HCT116 (cell line): ENCODE data around the gene PAQR6. TPM values are rescaled to one million over a fixed set of nuclear protein-coding genes. Genes with fewer than 3 reads are reported as not detected.

ENCODE experiments used
- ATAC-seq: fragments of 200-7000 bp; cut with Tn5 transposase; 2 replicates; pipeline ENCODE4 v1.9.1; 2020; ENCODE audit warnings: mild to moderate bottlenecking, moderate library complexity
- BruUV-seq: library from RNA; stranded (reverse); fragments of 400-500 nt; replicated peaks from 2 replicates; lab custom pipeline; 2021; lab: Mats Ljungman, UMichigan
- CTCF ChIA-PET: fragments of 300-600 bp; sonication (Branson Sonifier 250); formaldehyde crosslinking; loops from one replicate; lab custom pipeline; 2021; ENCODE audit warnings: antibody characterized with exemption; lab: Charles Lee
- POLR2A ChIA-PET: fragments of 300-600, 350-600 bp; sonication (Branson Sonifier 250); formaldehyde crosslinking; loops from one replicate; lab custom pipeline; 2021; ENCODE audit warnings: antibody characterized with exemption; lab: Charles Lee
- RAD21 ChIA-PET, 2 experiments: fragments of 300-600 bp; sonication (Branson Sonifier 250); formaldehyde crosslinking; loops; one replicate each; lab custom pipeline; 2023; ENCODE audit warnings: low total read pairs in 2 of 2; ENCODE audit not compliant: uncharacterized antibody in 2 of 2, unreplicated experiment in 2 of 2, low non-redundant PET in 1 of 2; lab: Charles Lee
- DNase-seq: peaks from one replicate; pipeline ENCODE4 v3.0.0-alpha.2; 2010; ENCODE audit warnings: low read depth, low spot score
- H2AFZ ChIP-seq: fragments of 200-600 bp; shearing (Covaris generic), sonication (generic); 2 replicates; pipeline ENCODE4 v1.6.1; 2017; ENCODE audit warnings: low read depth, mixed run types, mixed read lengths, antibody characterized with exemption, low read length; ENCODE audit not compliant: poor library complexity, severe bottlenecking
- H3K27ac ChIP-seq: 2 replicates; pipeline ENCODE4 v1.5.1; 2012; ENCODE audit warnings: low read depth, low read length
- H3K27me3 ChIP-seq: fragments of 200-600 bp; sonication (generic); 2 replicates; pipeline ENCODE4 v1.6.1; 2016; ENCODE audit warnings: mixed run types, low read length, mixed read lengths; ENCODE audit not compliant: insufficient read depth
- H3K36me3 ChIP-seq, 2 experiments: fragments of 200-500 bp in 1 of 2; fragments of 200-600 bp in 1 of 2; sonication (Bioruptor generic) in 1 of 2; sonication (generic) in 1 of 2; 2 replicates each; pipeline versions ENCODE4 v1.5.1 to v1.6.1; 2014 to 2016; ENCODE audit warnings: low read length in 2 of 2, inconsistent platforms in 1 of 2, mixed read lengths in 1 of 2, mixed run types in 1 of 2; ENCODE audit not compliant: insufficient read depth in 2 of 2, control insufficient read depth in 1 of 2
- H3K4me1 ChIP-seq, 2 experiments: fragments of 200-600 bp in 1 of 2; sonication (generic) in 1 of 2; 2 replicates each; pipeline versions ENCODE4 v1.5.1 to v1.6.1; 2012 to 2017; ENCODE audit warnings: low read length in 2 of 2, inconsistent platforms in 1 of 2, mild to moderate bottlenecking in 1 of 2, mixed read lengths in 1 of 2, mixed run types in 1 of 2, moderate library complexity in 1 of 2; ENCODE audit not compliant: insufficient read depth in 2 of 2, control insufficient read depth in 1 of 2
- H3K4me2 ChIP-seq: fragments of 200-600 bp; sonication (generic); 2 replicates; pipeline ENCODE4 v1.6.1; 2017; ENCODE audit warnings: mixed run types, low read length, mixed read lengths
- H3K4me3 ChIP-seq, 2 experiments: fragments of 200-600 bp in 1 of 2; sonication (generic) in 1 of 2; replicated peaks in 1 of 2; 2 replicates each; pipeline ENCODE4 v1.5.1; 2011 to 2016; ENCODE audit warnings: low read length in 2 of 2, control low read depth in 1 of 2, low read depth in 1 of 2, mild to moderate bottlenecking in 1 of 2, mixed read lengths in 1 of 2, mixed run types in 1 of 2
- H3K79me2 ChIP-seq: fragments of 200-600 bp; sonication (generic); 2 replicates; pipeline ENCODE4 v1.6.1; 2017; ENCODE audit warnings: mild to moderate bottlenecking, mixed run types, low read length, moderate library complexity, mixed read lengths; ENCODE audit not compliant: insufficient read depth
- H3K9ac ChIP-seq: fragments of 200-600 bp; sonication (generic); 2 replicates; pipeline ENCODE4 v1.6.1; 2016; ENCODE audit warnings: low read length, mixed read lengths
- H3K9me2 ChIP-seq: fragments of 200-600 bp; sonication (generic), shearing (Covaris generic); 2 replicates; pipeline ENCODE4 v1.6.1; 2017; ENCODE audit warnings: mixed run types, mild to moderate bottlenecking, moderate library complexity; ENCODE audit not compliant: insufficient read depth
- H3K9me3 ChIP-seq, 2 experiments: fragments of 200-500 bp in 1 of 2; fragments of 200-600 bp in 1 of 2; sonication (Bioruptor generic) in 1 of 2; sonication (generic) in 1 of 2; 2 replicates each; pipeline ENCODE4 v1.6.1; 2014 to 2017; ENCODE audit warnings: low read length in 2 of 2, mixed read lengths in 2 of 2, inconsistent platforms in 1 of 2, low read depth in 1 of 2, mild to moderate bottlenecking in 1 of 2, mixed run types in 1 of 2, moderate library complexity in 1 of 2; ENCODE audit not compliant: control insufficient read depth in 1 of 2, insufficient read depth in 1 of 2
- H4K20me1 ChIP-seq: fragments of 200-600 bp; sonication (generic), shearing (Covaris generic); 2 replicates; pipeline ENCODE4 v1.6.1; 2017; ENCODE audit warnings: mixed run types, mild to moderate bottlenecking, moderate library complexity; ENCODE audit not compliant: insufficient read depth
- CBX3 ChIP-seq: IDR thresholded peaks from 2 replicates; pipeline ENCODE4 v1.6.1; 2012; ENCODE audit warnings: low read depth
- CEBPB ChIP-seq: IDR thresholded peaks from 2 replicates; pipeline ENCODE4 v1.6.1; 2012; ENCODE audit warnings: low read depth
- EGR1 ChIP-seq: IDR thresholded peaks from 2 replicates; pipeline ENCODE4 v1.6.1; 2012; ENCODE audit warnings: low read depth
- ELF1 ChIP-seq: IDR thresholded peaks from 2 replicates; pipeline ENCODE4 v1.6.1; 2012; ENCODE audit warnings: low read depth, borderline replicate concordance
- EZH2 ChIP-seq: fragments of 200-600 bp; sonication (generic); IDR thresholded peaks from 2 replicates; pipeline ENCODE4 v1.6.1; 2017; ENCODE audit warnings: antibody characterized with exemption, mixed run types
- POLR2A ChIP-seq: IDR thresholded peaks from 2 replicates; pipeline ENCODE4 v1.7.0; 2011; ENCODE audit warnings: borderline replicate concordance; ENCODE audit not compliant: insufficient read depth, insufficient read length; ENCODE audit errors: extremely low read depth
- POLR2AphosphoS5 ChIP-seq: IDR thresholded peaks from 2 replicates; pipeline ENCODE4 v1.6.1; 2011; ENCODE audit warnings: mild to moderate bottlenecking, low read depth, low read length, moderate library complexity
- RAD21 ChIP-seq: IDR thresholded peaks from 2 replicates; pipeline ENCODE4 v1.6.1; 2012; ENCODE audit warnings: low read depth, mild to moderate bottlenecking
- SIN3A ChIP-seq: IDR thresholded peaks from 2 replicates; pipeline ENCODE4 v1.6.1; 2012; ENCODE audit warnings: low read depth
- SP1 ChIP-seq: IDR thresholded peaks from 2 replicates; pipeline ENCODE4 v1.6.1; 2012; ENCODE audit warnings: low read depth
- SRF ChIP-seq: IDR thresholded peaks from 2 replicates; pipeline ENCODE4 v1.6.1; 2012; ENCODE audit warnings: low read depth
- TCF7L2 ChIP-seq: IDR thresholded peaks from 2 replicates; pipeline ENCODE4 v1.7.0; 2011; ENCODE audit warnings: borderline replicate concordance, inconsistent platforms; ENCODE audit not compliant: insufficient read depth, insufficient read length; ENCODE audit errors: extremely low read depth
- ZFX ChIP-seq: fragments of 450-650 bp; IDR thresholded peaks from 2 replicates; pipeline ENCODE4 v1.6.1; 2017
- ZNF274 ChIP-seq: fragments of 200-500 bp; sonication (Bioruptor generic); IDR thresholded peaks from 2 replicates; pipeline ENCODE4 v1.6.1; 2014; ENCODE audit warnings: mild to moderate bottlenecking, low read depth, low read length, inconsistent platforms
- intact Hi-C: fragments of 100-400 bp; cut with micrococcal nuclease; formaldehyde crosslinking; loops from 2 replicates; pipeline ENCODE4 v1.10.0; 2022
- total RNA-seq: library from RNA; stranded (reverse); gene quantifications from one replicate; pipeline ENCODE4 v1.2.1, GENCODE V29; 2021; ENCODE audit not compliant: unreplicated experiment
- TF ChIP-seq, protein P1 (sequence below), 3 experiments: fragments of 200-600 bp in 1 of 3; sonication (generic) in 1 of 3; IDR thresholded peaks in 2 of 3; conservative IDR thresholded peaks in 1 of 3; 2 replicates each; pipeline ENCODE4 v1.5.1; 2012 to 2017; ENCODE audit warnings: low read depth in 2 of 3, low read length in 2 of 3, antibody characterized with exemption in 1 of 3, borderline replicate concordance in 1 of 3, control low read depth in 1 of 3, mild to moderate bottlenecking in 1 of 3, mixed read lengths in 1 of 3, mixed run types in 1 of 3, moderate library complexity in 1 of 3; ENCODE audit not compliant: insufficient read depth in 1 of 3
- TF ChIP-seq, protein P2 (sequence below): IDR thresholded peaks from 2 replicates; pipeline ENCODE4 v1.6.1; 2012
- TF ChIP-seq, protein P3 (sequence below): IDR thresholded peaks from 2 replicates; pipeline ENCODE4 v1.6.1; 2012; ENCODE audit warnings: low read depth
- TF ChIP-seq, protein P4 (sequence below): IDR thresholded peaks from 2 replicates; pipeline ENCODE4 v1.6.1; 2011; ENCODE audit warnings: mild to moderate bottlenecking, low read length, moderate library complexity; ENCODE audit not compliant: insufficient replicate concordance; ENCODE audit errors: extremely low read depth

Gene PAQR6
- total RNA-seq, 1 experiment from 2014 or later: 10.9 TPM

DNA sequence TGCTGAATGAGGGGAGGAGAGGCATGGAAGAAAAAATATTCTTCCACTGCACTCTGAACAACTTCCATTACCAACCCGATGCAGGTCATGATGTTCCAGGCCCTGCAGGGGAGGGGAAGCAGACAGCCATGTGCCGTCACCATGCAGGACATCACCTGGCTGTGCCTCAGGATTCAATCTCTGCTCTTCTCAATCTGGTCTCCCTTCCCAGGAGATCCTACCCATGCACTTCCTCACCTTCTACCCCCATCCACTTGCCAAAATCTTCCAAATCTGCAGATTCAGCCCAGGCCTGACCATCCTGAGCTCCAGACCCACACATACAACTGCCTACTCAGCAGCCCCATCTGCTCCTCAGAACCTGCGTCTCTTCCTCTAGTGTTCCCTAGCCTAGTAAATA is 5.8 kb upstream of the PAQR6 start:
- CTCF ChIA-PET: no interaction called here
- Histone ChIP-seq H3K9me3 (no peaks in the 10 kb centered on the region), H3K9ac (no peak overlapping the region), H3K4me3 (no peak overlapping the region), H3K4me2 (no peak overlapping the region), H3K4me1 (no peaks in the 10 kb centered on the region), H3K27me3 (no peaks in the 10 kb centered on the region), H2AFZ (no peak overlapping the region), H3K79me2 (no peaks in the 10 kb centered on the region), H3K36me3 (peaks cover 62 to 68% of the 10 kb centered on the region in 2 experiments), H3K9me2 (no peaks in the 10 kb centered on the region), H4K20me1 (peaks cover 3% of the 10 kb centered on the region; the same call in 1 of the 2 replicates), H3K27ac (no peak overlapping the region)
- TF ChIP-seq SIN3A (no peak), ZFX (no peak), CEBPB (no peak), ELF1 (no peak), SRF (no peak), TCF7L2 (no peak), POLR2A (no peak), EZH2 (no peak), ZNF274 (no peak), RAD21 (no peak), POLR2AphosphoS5 (no peak), SP1 (no peak), EGR1 (no peak), CBX3 (no peak)
- TF ChIP-seq, protein P1, sequence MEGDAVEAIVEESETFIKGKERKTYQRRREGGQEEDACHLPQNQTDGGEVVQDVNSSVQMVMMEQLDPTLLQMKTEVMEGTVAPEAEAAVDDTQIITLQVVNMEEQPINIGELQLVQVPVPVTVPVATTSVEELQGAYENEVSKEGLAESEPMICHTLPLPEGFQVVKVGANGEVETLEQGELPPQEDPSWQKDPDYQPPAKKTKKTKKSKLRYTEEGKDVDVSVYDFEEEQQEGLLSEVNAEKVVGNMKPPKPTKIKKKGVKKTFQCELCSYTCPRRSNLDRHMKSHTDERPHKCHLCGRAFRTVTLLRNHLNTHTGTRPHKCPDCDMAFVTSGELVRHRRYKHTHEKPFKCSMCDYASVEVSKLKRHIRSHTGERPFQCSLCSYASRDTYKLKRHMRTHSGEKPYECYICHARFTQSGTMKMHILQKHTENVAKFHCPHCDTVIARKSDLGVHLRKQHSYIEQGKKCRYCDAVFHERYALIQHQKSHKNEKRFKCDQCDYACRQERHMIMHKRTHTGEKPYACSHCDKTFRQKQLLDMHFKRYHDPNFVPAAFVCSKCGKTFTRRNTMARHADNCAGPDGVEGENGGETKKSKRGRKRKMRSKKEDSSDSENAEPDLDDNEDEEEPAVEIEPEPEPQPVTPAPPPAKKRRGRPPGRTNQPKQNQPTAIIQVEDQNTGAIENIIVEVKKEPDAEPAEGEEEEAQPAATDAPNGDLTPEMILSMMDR (IDR thresholded peaks at IDR 0.05 in 2 of 3, conservative IDR thresholded peaks at IDR 0.05 in 1 of 3; ENCODE audit: borderline replicate concordance in 1 of 3, insufficient read depth in 1 of 3, low read depth in 2 of 3, low read length in 2 of 3): no peak
- TF ChIP-seq, protein P2, sequence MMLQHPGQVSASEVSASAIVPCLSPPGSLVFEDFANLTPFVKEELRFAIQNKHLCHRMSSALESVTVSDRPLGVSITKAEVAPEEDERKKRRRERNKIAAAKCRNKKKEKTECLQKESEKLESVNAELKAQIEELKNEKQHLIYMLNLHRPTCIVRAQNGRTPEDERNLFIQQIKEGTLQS: no peak
- TF ChIP-seq, protein P3, sequence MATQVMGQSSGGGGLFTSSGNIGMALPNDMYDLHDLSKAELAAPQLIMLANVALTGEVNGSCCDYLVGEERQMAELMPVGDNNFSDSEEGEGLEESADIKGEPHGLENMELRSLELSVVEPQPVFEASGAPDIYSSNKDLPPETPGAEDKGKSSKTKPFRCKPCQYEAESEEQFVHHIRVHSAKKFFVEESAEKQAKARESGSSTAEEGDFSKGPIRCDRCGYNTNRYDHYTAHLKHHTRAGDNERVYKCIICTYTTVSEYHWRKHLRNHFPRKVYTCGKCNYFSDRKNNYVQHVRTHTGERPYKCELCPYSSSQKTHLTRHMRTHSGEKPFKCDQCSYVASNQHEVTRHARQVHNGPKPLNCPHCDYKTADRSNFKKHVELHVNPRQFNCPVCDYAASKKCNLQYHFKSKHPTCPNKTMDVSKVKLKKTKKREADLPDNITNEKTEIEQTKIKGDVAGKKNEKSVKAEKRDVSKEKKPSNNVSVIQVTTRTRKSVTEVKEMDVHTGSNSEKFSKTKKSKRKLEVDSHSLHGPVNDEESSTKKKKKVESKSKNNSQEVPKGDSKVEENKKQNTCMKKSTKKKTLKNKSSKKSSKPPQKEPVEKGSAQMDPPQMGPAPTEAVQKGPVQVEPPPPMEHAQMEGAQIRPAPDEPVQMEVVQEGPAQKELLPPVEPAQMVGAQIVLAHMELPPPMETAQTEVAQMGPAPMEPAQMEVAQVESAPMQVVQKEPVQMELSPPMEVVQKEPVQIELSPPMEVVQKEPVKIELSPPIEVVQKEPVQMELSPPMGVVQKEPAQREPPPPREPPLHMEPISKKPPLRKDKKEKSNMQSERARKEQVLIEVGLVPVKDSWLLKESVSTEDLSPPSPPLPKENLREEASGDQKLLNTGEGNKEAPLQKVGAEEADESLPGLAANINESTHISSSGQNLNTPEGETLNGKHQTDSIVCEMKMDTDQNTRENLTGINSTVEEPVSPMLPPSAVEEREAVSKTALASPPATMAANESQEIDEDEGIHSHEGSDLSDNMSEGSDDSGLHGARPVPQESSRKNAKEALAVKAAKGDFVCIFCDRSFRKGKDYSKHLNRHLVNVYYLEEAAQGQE: no peak
- TF ChIP-seq, protein P4, sequence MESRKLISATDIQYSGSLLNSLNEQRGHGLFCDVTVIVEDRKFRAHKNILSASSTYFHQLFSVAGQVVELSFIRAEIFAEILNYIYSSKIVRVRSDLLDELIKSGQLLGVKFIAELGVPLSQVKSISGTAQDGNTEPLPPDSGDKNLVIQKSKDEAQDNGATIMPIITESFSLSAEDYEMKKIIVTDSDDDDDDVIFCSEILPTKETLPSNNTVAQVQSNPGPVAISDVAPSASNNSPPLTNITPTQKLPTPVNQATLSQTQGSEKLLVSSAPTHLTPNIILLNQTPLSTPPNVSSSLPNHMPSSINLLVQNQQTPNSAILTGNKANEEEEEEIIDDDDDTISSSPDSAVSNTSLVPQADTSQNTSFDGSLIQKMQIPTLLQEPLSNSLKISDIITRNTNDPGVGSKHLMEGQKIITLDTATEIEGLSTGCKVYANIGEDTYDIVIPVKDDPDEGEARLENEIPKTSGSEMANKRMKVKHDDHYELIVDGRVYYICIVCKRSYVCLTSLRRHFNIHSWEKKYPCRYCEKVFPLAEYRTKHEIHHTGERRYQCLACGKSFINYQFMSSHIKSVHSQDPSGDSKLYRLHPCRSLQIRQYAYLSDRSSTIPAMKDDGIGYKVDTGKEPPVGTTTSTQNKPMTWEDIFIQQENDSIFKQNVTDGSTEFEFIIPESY: no peak
- ATAC-seq: no peak
- intact Hi-C loops: no loop called here
- POLR2A ChIA-PET: no interaction called here
- BruUV-seq: no TSS peak
- RAD21 ChIA-PET: no interaction called here
- no peak for DNase-seq
